HG03521 (cell line): ENCODE data around the gene C13orf46.
A peak's percentile ranks its signal among the peaks of the same experiment; 100 is the strongest.

Experiments
- ATAC-seq: cut with Tn5 transposase; IDR thresholded peaks from one replicate; pipeline ENCODE4 v1.9.1; 2021; ENCODE audit warnings: mild to moderate bottlenecking, moderate library complexity; ENCODE audit not compliant: unreplicated experiment

The C13orf46 gene

GRCh38 chr13:113941571-113942191 is 32.2 kb downstream of the C13orf46 start:
- ATAC-seq, result no peak

- ATAC-seq, result no peak
Observed at GRCh38 chr13:113939944-113940297, 34.0 kb downstream of the C13orf46 start.

GRCh38 chr13:113939129-113939943 is 34.5 kb downstream of the C13orf46 start:
- no peak for ATAC-seq

DNA sequence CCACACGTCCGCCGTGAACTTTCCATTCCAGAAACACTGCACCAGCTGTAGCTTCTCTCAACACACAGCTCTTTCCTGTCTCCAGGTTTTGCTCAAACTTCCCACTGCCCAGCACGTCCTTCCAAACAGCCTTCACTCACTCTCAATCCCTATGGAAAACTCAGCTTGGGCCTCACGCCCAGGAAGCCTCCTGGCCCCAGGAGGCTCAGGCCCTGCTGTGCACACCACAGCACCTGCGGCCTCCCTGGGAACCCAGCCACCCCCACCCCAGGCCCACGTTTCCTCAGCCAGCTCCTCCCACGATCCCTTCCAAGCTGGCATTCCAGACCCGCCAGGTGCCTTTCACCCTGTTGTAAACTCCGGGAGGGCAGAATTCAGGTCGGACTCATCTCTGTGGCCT is 35.2 kb downstream of the C13orf46 start:
- no peak for ATAC-seq

GRCh38 chr13:113938246-113938645 is 35.6 kb downstream of the C13orf46 start:
- no peak for ATAC-seq

DNA sequence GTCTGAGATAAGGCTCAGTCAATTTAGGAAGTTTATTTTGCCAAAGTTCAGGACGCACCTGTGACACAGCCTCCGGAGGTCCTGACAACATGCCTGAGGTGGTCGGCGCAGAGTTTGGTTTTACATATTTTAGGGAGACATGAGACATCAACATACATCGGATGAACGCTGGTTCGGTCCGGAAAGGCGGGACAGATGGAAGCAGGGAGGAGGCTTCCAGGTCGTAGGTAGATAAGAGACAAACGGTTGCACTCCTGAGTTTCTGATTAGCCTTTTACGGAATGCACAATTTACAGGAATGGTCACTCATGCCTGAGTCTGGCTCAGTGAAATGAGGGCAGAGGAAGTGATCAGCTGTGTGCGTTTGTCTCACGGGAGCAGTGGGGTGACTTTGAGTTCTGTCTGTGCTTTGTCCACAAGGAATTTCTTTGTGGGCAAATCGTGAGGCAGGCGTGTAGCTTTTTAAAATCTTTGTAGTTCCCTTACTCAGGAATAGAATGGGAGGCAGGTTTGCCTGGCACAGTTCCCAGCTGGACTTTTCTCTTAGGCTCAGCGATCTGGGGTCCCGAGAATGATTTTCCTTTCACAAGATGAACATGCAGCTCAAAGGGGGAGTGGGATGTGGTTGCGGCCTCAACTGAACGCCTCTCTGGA is 36.2 kb downstream of the C13orf46 start:
- ATAC-seq, result no peak

DNA sequence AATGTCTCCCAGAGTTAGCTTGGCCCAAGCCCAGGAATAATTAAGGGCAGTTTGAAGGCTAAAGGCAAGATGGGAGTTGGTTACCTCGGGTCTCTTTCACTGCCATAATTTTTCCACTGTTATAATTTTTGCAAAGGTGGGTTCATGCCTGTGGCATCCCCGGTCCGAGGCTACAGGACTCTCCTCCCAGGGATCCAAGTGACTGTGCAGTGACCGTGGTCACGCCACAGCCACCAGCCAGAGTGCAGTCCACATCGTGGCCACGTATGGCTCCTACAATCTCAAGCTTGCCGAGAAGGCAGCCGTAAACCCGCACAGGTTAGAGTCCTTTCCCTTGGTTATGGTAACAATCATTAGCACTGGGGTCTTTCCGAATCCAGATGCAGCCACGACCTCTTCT is 36.8 kb downstream of the C13orf46 start:
- ATAC-seq, result no peak

- ATAC-seq, result no peak
Observed at GRCh38 chr13:113936166-113936965, 37.5 kb downstream of the C13orf46 start.

DNA sequence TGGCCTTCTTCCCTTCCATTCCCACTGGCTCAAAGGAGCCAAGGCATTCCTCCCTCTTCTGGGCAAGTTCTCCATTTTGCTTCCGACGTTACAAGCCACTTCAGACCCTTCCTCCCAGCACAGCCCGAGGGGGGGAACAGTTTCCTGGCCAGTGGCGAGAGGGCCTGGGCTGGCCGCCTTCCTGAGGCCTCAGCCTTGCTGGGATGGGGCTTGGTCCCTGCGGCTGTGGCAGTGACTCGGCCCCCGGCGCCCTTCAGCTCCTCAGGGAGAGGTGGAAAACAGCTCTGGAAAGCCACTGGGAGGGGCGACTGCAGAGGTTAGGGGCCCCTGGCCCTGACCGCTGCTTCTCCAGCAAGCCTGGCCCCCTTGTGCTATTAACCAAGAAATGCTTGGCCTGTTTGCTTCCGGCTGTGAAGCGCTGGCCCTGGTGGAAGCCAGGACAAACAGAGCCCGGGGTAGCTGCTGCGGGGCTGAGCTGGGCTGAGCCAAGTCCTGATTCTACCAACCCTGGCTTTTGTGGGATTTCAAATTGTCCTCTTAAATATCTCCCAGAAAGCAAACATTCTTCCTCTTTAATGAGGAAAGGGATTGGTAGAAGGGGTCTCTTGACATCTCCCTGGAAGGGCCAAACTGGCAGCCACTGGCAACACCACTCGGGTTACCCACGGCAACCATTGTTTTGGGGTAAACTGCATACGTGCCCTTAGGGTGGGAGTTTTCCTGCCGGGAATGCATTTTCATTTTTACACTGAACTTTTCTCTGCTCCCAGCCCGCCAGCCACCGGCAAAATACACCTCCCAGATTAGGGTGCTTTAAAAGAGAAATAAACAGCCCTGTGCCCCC is 38.7 kb downstream of the C13orf46 start:
- ATAC-seq, result no peak

DNA sequence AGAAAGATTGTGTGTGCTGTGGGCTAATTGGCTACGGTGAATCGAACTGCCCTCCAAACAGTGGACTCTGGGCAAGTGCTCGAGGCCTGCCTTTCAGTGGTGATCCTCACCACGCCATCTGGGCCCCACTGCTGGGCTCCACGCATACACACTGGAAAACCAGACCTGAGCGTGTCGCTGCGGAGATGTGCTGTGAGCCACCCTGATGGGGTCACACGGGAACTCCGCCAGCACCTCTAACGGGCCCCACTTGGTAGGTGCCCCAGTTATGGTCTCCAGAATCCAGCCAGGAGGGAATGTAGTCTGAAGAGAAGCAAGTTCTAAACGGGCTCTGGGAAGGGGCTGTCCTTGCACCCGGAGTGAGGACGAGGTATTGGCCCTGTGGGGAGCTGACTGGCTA is 39.3 kb downstream of the C13orf46 start:
- ATAC-seq, result no peak

- ATAC-seq, result no peak
Observed at GRCh38 chr13:113933901-113934300, 40.0 kb downstream of the C13orf46 start.

- ATAC-seq, result no peak
Observed at GRCh38 chr13:113931841-113932459, 41.9 kb downstream of the C13orf46 start.

- peak; percentile 58 for ATAC-seq
Observed at GRCh38 chr13:113930671-113931637, 42.9 kb downstream of the C13orf46 start.

GRCh38 chr13:113929628-113930615 is 44.0 kb downstream of the C13orf46 start:
- no peak for ATAC-seq

GRCh38 chr13:113928685-113929627 is 44.9 kb downstream of the C13orf46 start:
- ATAC-seq, result no peak
